ENCODE results near the gene MRNIP. TPM values are rescaled to one million over a fixed set of nuclear protein-coding genes. Genes with fewer than 3 reads are reported as not detected.

Gene MRNIP
- total RNA-seq, 1 experiment from 2014 or later: 36.2 TPM

GRCh38 chr5:179880066-179880650, 21.5 kb upstream of the MRNIP start:
- Histone ChIP-seq H3K9me3 (ENCODE audit: control insufficient read depth in 1 of 2, insufficient read depth in 1 of 2, low read depth in 1 of 2, low read length in 2 of 2) (peaks cover 18 to 19% of the 10 kb centered on the region in 2 experiments; a peak in 3 of 4 replicates), H3K79me2 (ENCODE audit: insufficient read depth, low read length) (no peaks in the 10 kb centered on the region), H3K27me3 (ENCODE audit: insufficient read depth, low read length) (no peaks in the 10 kb centered on the region), H3K9ac (ENCODE audit: low read length) (no peak overlapping the region), H3K9me2 (ENCODE audit: insufficient read depth) (no peaks in the 10 kb centered on the region), H2AFZ (ENCODE audit: low read depth, low read length, poor library complexity, severe bottlenecking) (no peak overlapping the region), H3K4me3 (replicated peaks in 1 of 2; ENCODE audit: low read depth in 1 of 2, low read length in 2 of 2) (no peak overlapping the region), H3K4me1 (ENCODE audit: control insufficient read depth in 1 of 2, insufficient read depth in 2 of 2, low read length in 2 of 2) (no peaks in the 10 kb centered on the region), H3K27ac (ENCODE audit: low read depth, low read length) (no peak overlapping the region), H3K36me3 (ENCODE audit: control insufficient read depth in 1 of 2, insufficient read depth in 2 of 2, low read length in 2 of 2) (peaks cover 34 to 37% of the 10 kb centered on the region in 2 experiments), H4K20me1 (ENCODE audit: insufficient read depth) (no peaks in the 10 kb centered on the region), H3K4me2 (ENCODE audit: low read length) (no peak overlapping the region)
- TF ChIP-seq ZNF274 (IDR thresholded peaks at IDR 0.05; ENCODE audit: low read depth, low read length): no peak
- no peak for TF ChIP-seq SIN3A (IDR thresholded peaks at IDR 0.05; ENCODE audit: low read depth)
- no peak for TF ChIP-seq JUND (IDR thresholded peaks at IDR 0.05)
- no peak for TF ChIP-seq SRF (IDR thresholded peaks at IDR 0.05; ENCODE audit: low read depth)
- no peak for TF ChIP-seq CBX3 (IDR thresholded peaks at IDR 0.05; ENCODE audit: low read depth)
- no peak for TF ChIP-seq RAD21 (IDR thresholded peaks at IDR 0.05; ENCODE audit: low read depth)
- TF ChIP-seq EZH2 (IDR thresholded peaks at IDR 0.05): no peak
- TF ChIP-seq ZFX (IDR thresholded peaks at IDR 0.05): no peak
- TF ChIP-seq REST (IDR thresholded peaks at IDR 0.05; ENCODE audit: low read depth): no peak
- TF ChIP-seq POLR2AphosphoS5 (IDR thresholded peaks at IDR 0.05; ENCODE audit: low read depth, low read length): no peak
- TF ChIP-seq MAX (IDR thresholded peaks at IDR 0.05): no peak
- no peak for TF ChIP-seq SP1 (IDR thresholded peaks at IDR 0.05; ENCODE audit: low read depth)
- TF ChIP-seq EGR1 (IDR thresholded peaks at IDR 0.05; ENCODE audit: low read depth): no peak
- intact Hi-C loops (cut with micrococcal nuclease): no loop called here
- RAD21 ChIA-PET (ENCODE audit: low non-redundant PET in 1 of 2, low total read pairs in 2 of 2, uncharacterized antibody in 2 of 2, unreplicated experiment in 2 of 2): no interaction called here
- CTCF ChIA-PET: no interaction called here
- DNase-seq (ENCODE audit: low read depth, low spot score): no peak
- no peak for ATAC-seq
- no TSS peak for BruUV-seq (replicated peaks)
- POLR2A ChIA-PET: no interaction called here
